ENCODE results near the gene RABGGTA. TPM values are rescaled to one million over a fixed set of nuclear protein-coding genes. Genes with fewer than 3 reads are reported as not detected.

The RABGGTA gene
- total RNA-seq, 4 donors from 2014 or later = 11.9 to 34.9 (median 22.6) TPM

DNA sequence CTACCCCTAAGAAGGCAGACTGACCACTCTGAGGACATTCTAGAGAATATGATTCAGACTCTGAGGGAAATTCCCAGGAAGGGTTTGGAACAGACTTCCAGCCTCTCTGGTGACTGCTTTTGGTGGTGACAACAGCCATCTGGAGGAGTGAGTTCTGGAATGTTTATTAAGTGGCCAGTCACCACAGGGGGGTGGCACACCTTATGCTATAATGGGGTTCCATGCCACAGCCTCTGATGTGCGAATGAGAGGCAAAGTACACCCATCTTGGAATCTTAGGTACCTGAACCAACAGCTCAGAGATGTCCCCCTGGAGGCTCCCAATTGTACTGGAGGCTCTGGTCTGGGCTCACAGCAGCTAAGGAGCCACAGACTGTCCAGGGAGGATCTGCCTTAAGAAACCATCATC is 19.5 kb downstream of the RABGGTA start:
- TF ChIP-seq, protein P1, sequence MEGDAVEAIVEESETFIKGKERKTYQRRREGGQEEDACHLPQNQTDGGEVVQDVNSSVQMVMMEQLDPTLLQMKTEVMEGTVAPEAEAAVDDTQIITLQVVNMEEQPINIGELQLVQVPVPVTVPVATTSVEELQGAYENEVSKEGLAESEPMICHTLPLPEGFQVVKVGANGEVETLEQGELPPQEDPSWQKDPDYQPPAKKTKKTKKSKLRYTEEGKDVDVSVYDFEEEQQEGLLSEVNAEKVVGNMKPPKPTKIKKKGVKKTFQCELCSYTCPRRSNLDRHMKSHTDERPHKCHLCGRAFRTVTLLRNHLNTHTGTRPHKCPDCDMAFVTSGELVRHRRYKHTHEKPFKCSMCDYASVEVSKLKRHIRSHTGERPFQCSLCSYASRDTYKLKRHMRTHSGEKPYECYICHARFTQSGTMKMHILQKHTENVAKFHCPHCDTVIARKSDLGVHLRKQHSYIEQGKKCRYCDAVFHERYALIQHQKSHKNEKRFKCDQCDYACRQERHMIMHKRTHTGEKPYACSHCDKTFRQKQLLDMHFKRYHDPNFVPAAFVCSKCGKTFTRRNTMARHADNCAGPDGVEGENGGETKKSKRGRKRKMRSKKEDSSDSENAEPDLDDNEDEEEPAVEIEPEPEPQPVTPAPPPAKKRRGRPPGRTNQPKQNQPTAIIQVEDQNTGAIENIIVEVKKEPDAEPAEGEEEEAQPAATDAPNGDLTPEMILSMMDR (IDR thresholded peaks at IDR 0.05; ENCODE audit: low read depth) = no peak

DNA sequence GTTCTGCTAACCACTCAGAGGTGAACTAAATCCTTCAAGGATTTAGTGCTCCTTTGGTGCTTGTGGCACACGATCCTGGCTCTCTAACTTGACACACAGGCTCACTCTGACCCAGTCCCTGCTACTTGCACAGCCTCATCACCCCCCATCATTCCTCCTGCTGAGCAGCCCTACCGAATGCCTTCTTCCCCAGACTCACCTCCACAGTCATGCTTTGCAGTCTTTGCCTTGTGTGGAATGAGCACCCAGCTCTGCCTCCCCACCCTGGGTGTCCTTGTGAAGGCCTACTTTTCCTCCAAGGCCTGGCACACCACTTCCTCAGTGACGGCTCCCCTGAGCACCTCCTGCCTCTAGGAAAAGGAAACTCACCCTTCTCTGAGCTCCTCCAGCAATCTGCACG is 21.0 kb downstream of the RABGGTA start:
- TF ChIP-seq, protein P1 (IDR thresholded peaks at IDR 0.05; ENCODE audit: low read depth) = no peak

DNA sequence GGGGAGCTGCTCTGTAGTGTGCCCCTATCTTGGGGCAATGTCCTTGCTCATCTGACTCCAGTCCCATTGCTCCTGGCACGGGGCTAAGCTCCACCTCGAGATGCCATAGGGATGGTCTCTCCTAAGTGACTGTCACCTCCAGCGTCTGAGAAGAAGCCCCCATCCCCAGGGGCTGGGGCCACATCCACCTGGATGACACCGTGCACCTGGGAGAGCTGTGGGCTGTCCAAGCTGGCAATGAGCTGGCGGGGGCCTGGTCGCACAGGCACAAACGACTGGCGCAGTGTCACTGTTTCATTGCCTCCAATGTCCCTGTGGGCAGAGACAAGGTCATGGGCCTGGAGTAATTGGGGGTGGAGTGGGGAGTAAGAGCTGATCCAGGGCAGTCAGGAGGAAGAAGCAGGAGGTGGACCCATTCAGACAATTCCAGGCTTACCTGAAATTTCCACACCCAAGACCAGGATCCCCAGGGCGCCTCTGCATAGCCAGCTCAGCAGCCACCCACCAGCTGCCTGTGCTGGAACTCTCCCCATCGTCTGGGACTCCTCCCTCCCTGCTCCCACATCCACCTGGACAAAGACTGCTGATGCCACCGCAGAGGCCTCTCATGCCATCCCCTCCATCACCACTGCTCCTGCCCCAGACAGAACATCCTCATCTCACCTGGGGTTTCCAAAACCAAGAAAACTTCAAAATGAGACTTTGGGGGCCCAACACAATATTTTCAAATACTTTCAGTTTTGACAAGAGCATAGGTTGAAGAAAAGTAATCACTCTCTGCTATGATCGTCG is 22.0 kb downstream of the RABGGTA start:
- TF ChIP-seq, protein P1 (IDR thresholded peaks at IDR 0.05; ENCODE audit: low read depth) = no peak

DNA sequence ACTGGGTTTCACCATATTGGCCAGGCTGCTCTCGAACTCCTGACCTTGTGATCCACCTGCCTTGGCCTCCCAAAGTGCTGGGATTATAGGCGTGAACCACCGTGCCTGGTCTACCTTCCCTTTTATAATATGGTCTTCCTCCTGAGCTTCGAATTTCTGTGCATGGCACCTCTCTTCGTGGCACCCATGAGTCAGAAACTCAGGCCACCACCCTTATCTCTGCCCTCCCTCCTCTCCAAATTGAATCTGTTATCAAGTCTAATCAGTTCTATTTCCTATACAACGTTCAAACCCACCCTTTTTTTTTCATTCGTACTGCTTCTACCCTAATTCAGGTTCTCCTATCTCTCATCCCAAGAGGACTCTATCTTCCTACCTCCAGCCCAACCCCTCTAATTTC is 24.0 kb downstream of the RABGGTA start:
- TF ChIP-seq, protein P1 (IDR thresholded peaks at IDR 0.05; ENCODE audit: low read depth) = no peak

DNA sequence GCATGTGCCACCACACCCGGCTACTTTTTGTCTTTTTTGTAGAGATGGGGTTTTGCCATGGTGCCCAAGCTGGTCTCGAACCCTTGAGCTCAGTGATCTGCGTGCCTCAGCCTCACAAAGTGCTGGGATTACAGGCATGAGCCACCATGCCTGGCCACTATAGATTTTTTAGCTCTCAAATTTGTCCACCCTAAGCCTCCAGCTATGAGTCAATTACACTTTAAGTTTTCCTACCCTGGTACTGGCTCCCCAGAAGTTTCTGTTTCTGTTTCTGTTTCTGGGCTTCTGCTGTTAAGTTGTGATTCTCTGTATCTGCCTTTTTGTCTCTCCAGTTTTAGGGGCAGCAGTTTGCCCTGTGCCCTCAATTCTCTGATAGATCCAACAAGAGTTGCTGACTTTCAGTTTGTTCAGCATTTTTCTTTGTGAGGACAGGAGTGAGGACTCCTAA is 24.6 kb downstream of the RABGGTA start:
- TF ChIP-seq, protein P1 (IDR thresholded peaks at IDR 0.05; ENCODE audit: low read depth) = no peak

DNA sequence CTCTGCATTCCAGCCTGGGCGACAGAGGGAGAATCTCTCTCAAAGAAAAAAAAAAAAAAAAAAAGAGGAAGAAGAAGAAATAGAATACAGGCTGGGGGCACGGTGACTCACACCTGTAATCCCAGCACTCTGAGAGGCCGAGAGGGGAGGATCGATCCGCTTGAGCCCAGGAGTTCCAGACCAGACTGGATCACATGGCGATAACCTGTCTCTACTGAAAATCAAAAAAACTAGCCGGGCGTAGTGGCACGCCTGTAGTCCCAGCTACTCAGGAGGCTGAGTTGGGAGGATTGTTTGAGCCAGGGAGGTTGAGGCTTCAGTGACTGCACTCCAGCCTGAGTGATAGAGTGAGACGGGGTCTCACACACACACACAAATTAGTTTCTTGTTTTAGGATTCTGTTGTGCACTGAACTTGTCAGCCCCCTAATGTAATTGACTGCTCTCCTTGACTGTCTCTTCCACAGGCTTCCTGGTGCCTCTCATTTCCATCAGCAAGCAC is 28.0 kb downstream of the RABGGTA start:
- TF ChIP-seq, protein P1 (IDR thresholded peaks at IDR 0.05; ENCODE audit: low read depth) = no peak

DNA sequence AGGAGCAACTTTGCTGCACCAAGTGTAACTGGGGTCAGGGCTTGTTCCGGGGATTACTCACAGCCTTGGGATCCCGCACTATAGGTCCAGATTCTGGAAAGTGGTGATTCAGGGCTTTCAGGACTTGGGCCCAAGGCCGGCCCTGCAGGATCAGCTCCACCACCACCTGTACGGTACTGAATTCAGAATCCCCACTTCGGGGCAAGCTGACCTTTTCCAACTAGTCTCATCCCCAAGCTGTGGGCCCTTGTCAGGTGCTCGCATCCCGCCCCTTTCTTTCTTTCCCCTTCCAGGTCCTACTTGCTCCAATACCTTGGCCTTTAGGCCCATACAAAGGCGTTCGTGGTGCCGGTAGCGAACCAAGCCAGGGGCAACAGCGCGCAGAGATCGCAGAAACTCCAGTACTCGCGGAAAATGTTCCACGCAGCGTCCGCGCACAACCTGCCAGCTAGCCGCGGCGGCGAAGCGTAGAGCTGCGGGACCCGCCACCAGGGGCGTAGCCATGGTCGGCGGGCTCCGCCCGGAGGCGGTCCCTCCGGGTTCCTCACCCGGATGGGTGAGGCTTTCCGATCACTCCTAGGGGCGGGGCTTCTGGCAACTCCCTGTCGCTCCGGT is 29.5 kb downstream of the RABGGTA start:
- TF ChIP-seq, protein P1 (IDR thresholded peaks at IDR 0.05; ENCODE audit: low read depth) = no peak
